Esophagus muscularis mucosa (tissue), 4 donors: ENCODE data around the gene FAM131C. TPM values are rescaled to one million over a fixed set of nuclear protein-coding genes. Genes with fewer than 3 reads are reported as not detected.

Experiments used
- DNase-seq: peaks from one replicate; pipeline ENCODE4 v3.0.0-alpha.2; 2017; ENCODE audit errors: extremely low spot score
- H3K27ac ChIP-seq, 4 donors: fragments of 200-600 bp; sonication (generic); replicated peaks in 1 of 4; 1 replicate in 3 of 4; 2 replicates in 1 of 4; pipeline ENCODE4 v1.5.1; 2016 to 2019; ENCODE audit warnings: mild to moderate bottlenecking in 1 of 4
- H3K27me3 ChIP-seq, 4 donors: fragments of 200-600 bp; sonication (generic); one replicate each; pipeline versions ENCODE4 v1.5.1 to v1.6.0; 2016 to 2019
- H3K36me3 ChIP-seq, 4 donors: fragments of 200-600 bp; sonication (generic); one replicate each; pipeline ENCODE4 v1.5.1; 2016 to 2019
- H3K4me1 ChIP-seq, 4 donors: fragments of 200-600 bp; sonication (generic); one replicate each; pipeline ENCODE4 v1.5.1; 2016 to 2019
- H3K4me3 ChIP-seq, 4 donors: fragments of 200-600 bp; sonication (generic); 1 replicate in 2 of 4; 2 replicates in 2 of 4; pipeline ENCODE4 v1.5.1; 2016 to 2019; ENCODE audit warnings: mild to moderate bottlenecking in 4 of 4, moderate library complexity in 1 of 4
- H3K9me3 ChIP-seq, 4 donors: fragments of 200-600 bp; sonication (generic); 1 replicate in 3 of 4; 2 replicates in 1 of 4; pipeline ENCODE4 v1.5.1; 2016 to 2019
- CTCF ChIP-seq, 3 experiments: fragments of 200-600 bp in 2 of 3; fragments of 450-650 bp in 1 of 3; sonication (generic) in 2 of 3; IDR thresholded peaks; one replicate each; pipeline ENCODE4 v1.5.1; 2017 to 2019; ENCODE audit warnings: antibody characterized with exemption in 3 of 3, mild to moderate bottlenecking in 2 of 3, moderate library complexity in 1 of 3
- EP300 ChIP-seq: sonication (generic); formaldehyde crosslinking; IDR thresholded peaks from one replicate; pipeline ENCODE4 v1.6.1; 2017; ENCODE audit warnings: antibody characterized with exemption
- POLR2A ChIP-seq: fragments of 450-650 bp; IDR thresholded peaks from one replicate; pipeline ENCODE4 v1.6.1; 2017; ENCODE audit warnings: antibody characterized with exemption, moderate library complexity, mild to moderate bottlenecking, low read depth
- POLR2AphosphoS5 ChIP-seq, 2 donors: sonication (generic); formaldehyde crosslinking; IDR thresholded peaks; one replicate each; pipeline ENCODE4 v1.6.1; 2017; ENCODE audit warnings: antibody characterized with exemption in 2 of 2
- WGBS: methylation state at CpG from one replicate; pipeline ENCODE4 v1.1.5; 2018; 5-methylcytosine and 5-hydroxymethylcytosine counted together
- intact Hi-C: fragments of 100-400 bp; cut with DNase I; formaldehyde crosslinking; loops from one replicate; pipeline ENCODE4 v1.15.1; 2023
- total RNA-seq, 4 donors: library from RNA; depleted of rRNA; stranded (reverse); fragments of >200 nt; gene quantifications; one replicate each; pipeline versions ENCODE4 v1.1.0 to v1.2.1, GENCODE V29; 2016

The FAM131C gene
- total RNA-seq, 4 donors from 2014 or later, result 0.33 to 0.39 TPM; not detected in 2

DNA sequence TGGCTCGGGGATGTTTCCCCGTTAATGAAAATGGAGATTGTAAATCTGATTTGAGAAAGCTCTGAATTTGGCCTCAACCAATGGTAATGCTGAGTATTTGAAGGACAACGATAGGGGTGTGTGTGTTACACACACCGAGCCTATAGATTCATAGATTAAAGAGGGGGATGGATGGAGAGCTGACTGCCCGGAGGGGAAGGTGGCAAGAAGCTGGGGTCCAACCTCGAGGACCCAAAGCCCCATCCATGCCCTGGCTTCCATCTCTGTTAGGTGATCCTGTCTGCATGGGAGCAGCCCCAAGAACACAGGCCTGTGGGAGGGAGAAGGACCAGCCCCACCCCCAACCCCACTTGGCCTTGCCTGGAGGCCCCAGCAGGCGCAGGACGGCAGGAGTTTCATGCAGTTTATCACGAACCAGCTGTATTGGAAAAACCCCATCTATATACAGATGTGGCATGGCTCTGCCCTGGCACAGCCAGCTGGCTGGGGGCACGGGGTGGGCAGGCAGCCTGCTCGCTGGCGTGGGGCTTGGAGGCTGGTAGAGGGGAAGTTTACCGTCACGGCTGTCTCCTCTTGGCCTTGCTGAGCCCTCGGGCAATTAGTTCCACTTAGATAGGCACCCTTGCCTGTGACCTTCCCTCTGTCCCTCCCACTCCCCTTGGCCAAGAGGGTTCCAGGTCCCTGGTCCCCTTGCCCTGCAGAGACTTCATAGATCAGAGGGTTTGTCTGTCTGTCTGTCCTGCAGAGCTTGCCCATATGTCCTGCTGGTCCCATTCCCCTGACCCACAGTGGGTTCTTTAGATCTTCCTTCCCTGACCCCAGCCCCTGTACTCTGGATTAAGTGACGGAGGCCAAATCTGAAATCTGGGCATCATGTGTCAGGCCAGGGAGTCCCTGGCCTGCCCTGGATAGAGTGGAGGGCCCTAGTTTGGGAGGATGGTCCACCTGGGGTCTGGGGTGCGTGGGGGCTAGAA lies 58.7 kb downstream of the FAM131C start:
- Histone ChIP-seq H3K9me3 (no peaks in the 10 kb centered on the region), H3K27me3 (no peaks in the 10 kb centered on the region), H3K27ac (peak overlapping the region; percentile 92 to 99 (median 98)), H3K4me1 (peaks cover 45 to 77% (median 73%) of the 10 kb centered on the region in 4 donors), H3K4me3 (peak overlapping the region; percentile 59 to 72 (median 66)), H3K36me3 (peaks cover 0 to 24% (median 0%) of the 10 kb centered on the region in 4 donors)
- intact Hi-C loops, result no loop called here
- DNase-seq, result no peak
- WGBS, result 54% methylated on average over 10 of the region's 17 CpGs
- TF ChIP-seq CTCF (IDR thresholded peaks at IDR 0.05) (no peak), POLR2A (no peak), POLR2AphosphoS5 (IDR thresholded peaks at IDR 0.05) (peak; percentile 64 to 71)

DNA sequence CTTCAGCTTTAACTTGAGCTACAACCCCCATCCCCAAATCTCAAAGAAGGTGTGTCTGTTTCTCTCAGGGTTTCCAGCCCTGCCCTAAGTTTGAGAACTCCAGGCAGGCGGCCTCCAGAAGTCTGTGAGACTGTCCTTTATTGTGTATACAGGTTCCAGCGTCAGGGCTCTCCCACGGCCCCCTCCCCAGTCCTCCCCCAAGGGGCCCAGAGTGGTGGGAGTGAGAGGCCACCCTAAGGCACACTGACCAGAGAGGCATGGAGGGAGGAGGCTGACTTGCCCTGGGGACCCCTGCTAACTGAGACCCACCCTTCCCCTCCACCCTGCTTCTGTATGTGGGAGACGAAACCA lies 59.6 kb downstream of the FAM131C start:
- DNase-seq, result no peak
- Histone ChIP-seq H3K27ac (peak overlapping the region; percentile 92 to 99 (median 98)), H3K27me3 (no peaks in the 10 kb centered on the region), H3K4me3 (peak overlapping the region in 2 of 4 donors; percentile 59 to 72), H3K4me1 (peaks cover 37 to 67% (median 64%) of the 10 kb centered on the region in 4 donors), H3K36me3 (peaks cover 0 to 24% (median 0%) of the 10 kb centered on the region in 4 donors), H3K9me3 (no peaks in the 10 kb centered on the region)
- WGBS, result 53% methylated on average over 3 of the region's 4 CpGs
- no peak for TF ChIP-seq POLR2AphosphoS5 (IDR thresholded peaks at IDR 0.05)
- TF ChIP-seq EP300, result no peak
- no peak for TF ChIP-seq CTCF (IDR thresholded peaks at IDR 0.05)
- no peak for TF ChIP-seq POLR2A
- intact Hi-C loops, result no loop called here

DNA sequence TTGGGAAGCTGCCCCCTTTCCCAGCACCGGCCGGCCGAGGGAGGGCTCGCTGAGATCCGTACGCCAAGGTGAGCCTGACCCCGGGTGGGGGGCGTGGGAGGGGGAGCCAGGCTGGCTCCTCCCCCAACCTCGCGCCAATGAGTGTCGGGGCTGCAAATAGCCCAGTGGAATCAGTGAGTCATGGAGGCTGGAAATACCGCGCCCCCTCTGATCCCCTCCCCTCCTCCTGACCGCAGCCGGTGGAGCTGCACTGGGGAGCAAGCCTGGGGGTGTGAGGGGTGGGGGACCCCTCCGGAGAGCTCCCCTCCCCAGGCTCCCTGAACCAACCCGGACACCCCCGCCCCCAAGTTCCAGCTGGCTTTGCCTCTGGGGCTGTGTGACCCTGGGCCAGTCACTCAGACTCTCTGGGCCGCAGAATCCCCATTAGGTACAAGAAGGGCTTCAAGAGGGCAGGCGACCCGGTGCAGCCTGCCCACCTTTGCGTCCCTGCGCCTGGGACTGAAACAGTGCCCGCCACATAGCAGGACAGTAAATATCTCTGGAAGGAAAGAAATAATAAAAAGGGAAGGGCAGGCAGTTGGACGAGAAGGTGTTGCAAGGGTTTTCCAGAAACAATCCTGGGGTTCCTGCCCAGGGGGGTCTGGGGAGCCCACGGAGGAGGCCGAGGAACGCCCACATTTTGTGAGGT lies 60.1 kb downstream of the FAM131C start:
- TF ChIP-seq EP300, result peak; percentile 12
- TF ChIP-seq CTCF (IDR thresholded peaks at IDR 0.05), result no peak
- TF ChIP-seq POLR2A, result no peak
- peak; percentile 73 to 84 for TF ChIP-seq POLR2AphosphoS5 (IDR thresholded peaks at IDR 0.05)
- H3K4me1 ChIP-seq, result peaks cover 32 to 65% (median 58%) of the 10 kb centered on the region in 4 donors
- peak overlapping the region; percentile 46 to 72 (median 55) for H3K4me3 ChIP-seq
- intact Hi-C loops, result no loop called here
- 36% methylated on average over 10 of the region's 28 CpGs for WGBS
- no peaks in the 10 kb centered on the region for H3K27me3 ChIP-seq
- H3K9me3 ChIP-seq, result no peaks in the 10 kb centered on the region
- no peak for DNase-seq
- peaks cover 0 to 24% (median 0%) of the 10 kb centered on the region in 4 donors for H3K36me3 ChIP-seq
- peak overlapping the region; percentile 92 to 99 (median 98) for H3K27ac ChIP-seq

- 14% methylated on average over 18 of the region's 36 CpGs for WGBS
- Histone ChIP-seq H3K4me1 (peaks cover 28 to 58% (median 52%) of the 10 kb centered on the region in 4 donors), H3K4me3 (peak overlapping the region; percentile 46 to 72 (median 55)), H3K27me3 (no peaks in the 10 kb centered on the region), H3K36me3 (peaks cover 0 to 24% (median 0%) of the 10 kb centered on the region in 4 donors), H3K27ac (peak overlapping the region; percentile 92 to 99 (median 98)), H3K9me3 (no peaks in the 10 kb centered on the region)
- no peak for TF ChIP-seq POLR2A
- peak; percentile 46 for TF ChIP-seq POLR2AphosphoS5 (IDR thresholded peaks at IDR 0.05)
- TF ChIP-seq EP300, result no peak
- TF ChIP-seq CTCF (IDR thresholded peaks at IDR 0.05), result no peak
- no peak for DNase-seq
- intact Hi-C loops, result no loop called here
These were observed 60.7 kb downstream of the FAM131C start for GRCh38 chr1:16012590-16013219.
